Natural killer cell (primary cell): ENCODE results near the gene CPNE6. TPM values are rescaled to one million over a fixed set of nuclear protein-coding genes. Genes with fewer than 3 reads are reported as not detected.

Experiments
- ATAC-seq, 3 donors: fragments of 150-1000 bp in 2 of 3; fragments of 200-7000 bp in 1 of 3; cut with Tn5 transposase; 1 replicate in 1 of 3; 2 replicates in 2 of 3; pipeline ENCODE4 v1.10.0; 2021; ENCODE audit warnings: mild to moderate bottlenecking in 2 of 3, moderate library complexity in 2 of 3
- DNase-seq, 2 donors: peaks; one replicate each; pipeline versions ENCODE4 v3.0.0 to v3.0.0-alpha.2; 2013 to 2021; ENCODE audit warnings: mixed read lengths in 1 of 2
- H3K27ac ChIP-seq: one replicate; pipeline ENCODE4 v1.5.1; 2013; ENCODE audit warnings: mild to moderate bottlenecking, low read length
- H3K27me3 ChIP-seq: one replicate; pipeline ENCODE4 v1.6.1; 2013; ENCODE audit warnings: low read length; ENCODE audit not compliant: control insufficient read depth, insufficient read depth
- H3K36me3 ChIP-seq: one replicate; pipeline ENCODE4 v1.6.1; 2013; ENCODE audit warnings: low read length; ENCODE audit not compliant: control insufficient read depth, insufficient read depth
- H3K4me1 ChIP-seq: one replicate; pipeline ENCODE4 v1.6.1; 2013; ENCODE audit warnings: low read length; ENCODE audit not compliant: control insufficient read depth, insufficient read depth
- H3K4me3 ChIP-seq: one replicate; pipeline ENCODE4 v1.5.1; 2013; ENCODE audit warnings: low read length
- H3K9me3 ChIP-seq: one replicate; pipeline ENCODE4 v1.6.1; 2013; ENCODE audit warnings: low read length; ENCODE audit not compliant: control insufficient read depth, insufficient read depth
- H3K27ac Mint-ChIP-seq, 2 donors: one replicate each; pipeline ENCODE4 v1.8.0; 2022; ENCODE audit warnings: mild to moderate bottlenecking in 2 of 2, mixed read lengths in 2 of 2, moderate library complexity in 1 of 2
- H3K27me3 Mint-ChIP-seq, 2 donors: one replicate each; pipeline ENCODE4 v1.8.0; 2022; ENCODE audit warnings: low read depth in 2 of 2, mixed read lengths in 2 of 2
- H3K36me3 Mint-ChIP-seq: one replicate; pipeline ENCODE4 v1.8.0; 2022; ENCODE audit warnings: mixed read lengths
- H3K4me1 Mint-ChIP-seq, 2 donors: one replicate each; pipeline ENCODE4 v1.8.0; 2022; ENCODE audit warnings: mixed read lengths in 2 of 2
- H3K4me3 Mint-ChIP-seq: one replicate; pipeline ENCODE4 v1.8.0; 2022; ENCODE audit warnings: mild to moderate bottlenecking, moderate library complexity, mixed read lengths
- H3K9me3 Mint-ChIP-seq, 2 donors: one replicate each; pipeline ENCODE4 v1.8.0; 2022; ENCODE audit warnings: mixed read lengths in 2 of 2
- CTCF ChIP-seq: fragments of 200-600 bp; IDR thresholded peaks from one replicate; pipeline ENCODE4 v1.8.0; 2022; ENCODE audit warnings: antibody characterized with exemption
- WGBS: methylation state at CpG from one replicate; pipeline ENCODE4 v1.1.7; 2013; ENCODE audit warnings: missing lambda C conversion rate; ENCODE audit not compliant: insufficient coverage; 5-methylcytosine and 5-hydroxymethylcytosine counted together
- intact Hi-C: fragments of 100-400 bp; cut with micrococcal nuclease; formaldehyde crosslinking; loops from one replicate; pipeline ENCODE4 v1.14.2; 2022
- total RNA-seq, 4 donors: library from RNA; stranded (reverse); fragments of 120-200 nt in 1 of 4; gene quantifications; one replicate each; pipeline versions ENCODE4 v1.2.3 to v1.2.4, GENCODE V29; 2013 to 2022

The CPNE6 gene
- total RNA-seq, 3 donors from 2014 or later (not counting 1 experiment from before 2014, with no cell fraction given) = not detected

GRCh38 chr14:24113801-24114531 lies 42.6 kb downstream of the CPNE6 start:
- no peaks in the 10 kb centered on the region for H3K27me3 Mint-ChIP-seq
- Histone ChIP-seq H3K4me1 (peaks cover 24% of the 10 kb centered on the region), H3K27ac (peak overlapping the region; percentile 100), H3K4me3 (peak overlapping the region; percentile 62), H3K36me3 (peaks cover 20% of the 10 kb centered on the region), H3K27me3 (no peaks in the 10 kb centered on the region), H3K9me3 (no peaks in the 10 kb centered on the region)
- H3K4me1 Mint-ChIP-seq = peaks cover 24 to 29% of the 10 kb centered on the region in 2 donors
- ATAC-seq (peak; percentile 17 to 44 (median 30)), DNase-seq (peak in 1 of 2 donors; percentile 90)
- H3K36me3 Mint-ChIP-seq = peaks cover 3% of the 10 kb centered on the region
- peak overlapping the region; percentile 96 to 99 for H3K27ac Mint-ChIP-seq
- H3K4me3 Mint-ChIP-seq = peak overlapping the region; percentile 99
- TF ChIP-seq CTCF = no peak
- no peaks in the 10 kb centered on the region for H3K9me3 Mint-ChIP-seq
- intact Hi-C loops = loop anchor here (1.0 to 2.0 kb wide), 9 partner anchors 22 to 329 kb away; partner anchors contain the start of genes CARMIL3, CHMP4A, EMC9 and IPO4
- WGBS = under 1% methylated on average over 42 of the region's 42 CpGs

GRCh38 chr14:24114532-24115421 lies 43.4 kb downstream of the CPNE6 start, which contains the start of the genes DCAF11 and NRL:
Gene DCAF11 (plus strand): TSS chr14:24114777. CDS start chr14:24115595, 818 bp downstream.
Gene NRL (minus strand): TSS chr14:24114949. CDS start chr14:24082848, 32,101 bp downstream.
- peaks cover 6% of the 10 kb centered on the region for H3K36me3 Mint-ChIP-seq
- peaks cover 22 to 27% of the 10 kb centered on the region in 2 donors for H3K4me1 Mint-ChIP-seq
- Histone ChIP-seq H3K27me3 (no peaks in the 10 kb centered on the region), H3K27ac (peak within 1 kb of the TSS; percentile 100), H3K9me3 (no peaks in the 10 kb centered on the region), H3K36me3 (peaks cover 28% of the 10 kb centered on the region), H3K4me1 (peaks cover 24% of the 10 kb centered on the region), H3K4me3 (peak within 1 kb of the TSS; percentile 62)
- ATAC-seq = peak; percentile 81 to 94 (median 83)
- H3K9me3 Mint-ChIP-seq = no peaks in the 10 kb centered on the region
- DNase-seq = peak; percentile 99
- TF ChIP-seq CTCF = no peak
- peak within 1 kb of the TSS; percentile 99 for H3K4me3 Mint-ChIP-seq
- intact Hi-C loops = loop anchor here (1.0 to 2.0 kb wide), 10 partner anchors 22 to 328 kb away; partner anchors contain the start of genes CARMIL3, CHMP4A, DHRS1 and EMC9
- peak within 1 kb of the TSS; percentile 96 to 99 for H3K27ac Mint-ChIP-seq
- WGBS = under 1% methylated on average over 55 of the region's 65 CpGs
- no peaks in the 10 kb centered on the region for H3K27me3 Mint-ChIP-seq

GRCh38 chr14:24115422-24116127 lies 44.2 kb downstream of the CPNE6 start:
- Mint-ChIP-seq H3K9me3 (no peaks in the 10 kb centered on the region), H3K4me1 (peaks cover 22 to 27% of the 10 kb centered on the region in 2 donors), H3K4me3 (peak overlapping the region; percentile 99), H3K27me3 (no peaks in the 10 kb centered on the region), H3K27ac (peak overlapping the region; percentile 96 to 99), H3K36me3 (peaks cover 6% of the 10 kb centered on the region)
- Histone ChIP-seq H3K4me3 (peak overlapping the region; percentile 62), H3K36me3 (peaks cover 32% of the 10 kb centered on the region), H3K27ac (peak overlapping the region; percentile 100), H3K4me1 (peaks cover 24% of the 10 kb centered on the region), H3K9me3 (no peaks in the 10 kb centered on the region), H3K27me3 (no peaks in the 10 kb centered on the region)
- DNase-seq (no peak), ATAC-seq (no peak)
- no peak for TF ChIP-seq CTCF
- 3% methylated on average over 14 of the region's 14 CpGs for WGBS
- intact Hi-C loops = loop anchor here (1.0 to 2.0 kb wide), 4 partner anchors 63 to 327 kb away; partner anchors contain the start of genes CARMIL3, DHRS1, IPO4 and NOP9
